PC-9 (cell line): ENCODE measurements around the gene CAPN13.

Experiments used
- CTCF ChIP-seq: fragments of 200-600 bp; sonication (generic); conservative IDR thresholded peaks from 2 replicates; pipeline ENCODE4 v1.6.1; 2017; ENCODE audit warnings: mixed run types, antibody characterized with exemption, mild to moderate bottlenecking, moderate library complexity
- EZH2 ChIP-seq: fragments of 200-600 bp; sonication (generic); IDR thresholded peaks from 2 replicates; pipeline ENCODE4 v1.8.0; 2017; ENCODE audit warnings: antibody characterized with exemption, low read depth

- TF ChIP-seq CTCF (no peak), EZH2 (no peak)
Observed at GRCh38 chr2:30695749-30696148, 111.5 kb downstream of the CAPN13 start.
